HTR-8/SVneo (cell line): ENCODE data around the gene HJURP.

Experiments
- DNase-seq: peaks from one replicate; pipeline ENCODE4 v3.0.0; 2011; ENCODE audit warnings: low spot score, mixed read lengths; ENCODE audit not compliant: insufficient read length
- FAIRE-seq: peaks from 2 replicates; lab custom pipeline; 2011; peaks lifted over from hg19 to GRCh38; lab: Jason Lieb, UNC

Gene HJURP

GRCh38 chr2:233850745-233851144, 3.6 kb downstream of the HJURP start:
- DNase-seq (no peak), FAIRE-seq (no peak)

GRCh38 chr2:233849607-233850271, 4.6 kb downstream of the HJURP start:
- DNase-seq (no peak), FAIRE-seq (no peak)

GRCh38 chr2:233848276-233848675, 6.1 kb downstream of the HJURP start:
- FAIRE-seq (no peak), DNase-seq (no peak)

- FAIRE-seq: no peak
- no peak for DNase-seq
Observed at GRCh38 chr2:233847248-233847898, 7.0 kb downstream of the HJURP start.

GRCh38 chr2:233846387-233847247, 7.7 kb downstream of the HJURP start:
- DNase-seq (no peak), FAIRE-seq (no peak)

GRCh38 chr2:233845301-233846060, 8.9 kb downstream of the HJURP start:
- no peak for DNase-seq
- FAIRE-seq: no peak

GRCh38 chr2:233844836-233845235, 9.5 kb downstream of the HJURP start:
- FAIRE-seq: no peak
- DNase-seq: no peak

- no peak for FAIRE-seq
- no peak for DNase-seq
Observed at GRCh38 chr2:233844064-233844807, 10.1 kb downstream of the HJURP start.

GRCh38 chr2:233841183-233841582, 13.2 kb downstream of the HJURP start:
- FAIRE-seq (no peak), DNase-seq (no peak)

GRCh38 chr2:233840520-233840919, 13.8 kb downstream of the HJURP start:
- FAIRE-seq (no peak), DNase-seq (no peak)

GRCh38 chr2:233839447-233839820, 14.9 kb downstream of the HJURP start:
- no peak for DNase-seq
- FAIRE-seq: no peak

GRCh38 chr2:233838726-233839446, 15.4 kb downstream of the HJURP start:
- FAIRE-seq (no peak), DNase-seq (no peak)

GRCh38 chr2:233838251-233838650, 16.1 kb downstream of the HJURP start:
- DNase-seq (no peak), FAIRE-seq (no peak)

GRCh38 chr2:233837694-233838229, 16.6 kb downstream of the HJURP start:
- DNase-seq (no peak), FAIRE-seq (no peak)

- FAIRE-seq (no peak), DNase-seq (no peak)
Observed at GRCh38 chr2:233836359-233836758, 18.0 kb downstream of the HJURP start.

GRCh38 chr2:233835230-233836186, 18.8 kb downstream of the HJURP start:
- no peak for FAIRE-seq
- DNase-seq: no peak

GRCh38 chr2:233833345-233833744, 21.0 kb downstream of the HJURP start:
- DNase-seq: no peak

GRCh38 chr2:233832869-233833311, 21.4 kb downstream of the HJURP start:
- FAIRE-seq: peak; percentile 89
- peak; percentile 67 for DNase-seq

More at GRCh38 chr2:233833345-233833744, 21.0 kb downstream of the HJURP start:
- no peak for FAIRE-seq
